Measurements from ENCODE around the gene NADSYN1. TPM values are rescaled to one million over a fixed set of nuclear protein-coding genes. Genes with fewer than 3 reads are reported as not detected.

NADSYN1 gene
- total RNA-seq, 4 donors from 2014 or later = 54.2 to 85.9 (median 70.0) TPM

DNA sequence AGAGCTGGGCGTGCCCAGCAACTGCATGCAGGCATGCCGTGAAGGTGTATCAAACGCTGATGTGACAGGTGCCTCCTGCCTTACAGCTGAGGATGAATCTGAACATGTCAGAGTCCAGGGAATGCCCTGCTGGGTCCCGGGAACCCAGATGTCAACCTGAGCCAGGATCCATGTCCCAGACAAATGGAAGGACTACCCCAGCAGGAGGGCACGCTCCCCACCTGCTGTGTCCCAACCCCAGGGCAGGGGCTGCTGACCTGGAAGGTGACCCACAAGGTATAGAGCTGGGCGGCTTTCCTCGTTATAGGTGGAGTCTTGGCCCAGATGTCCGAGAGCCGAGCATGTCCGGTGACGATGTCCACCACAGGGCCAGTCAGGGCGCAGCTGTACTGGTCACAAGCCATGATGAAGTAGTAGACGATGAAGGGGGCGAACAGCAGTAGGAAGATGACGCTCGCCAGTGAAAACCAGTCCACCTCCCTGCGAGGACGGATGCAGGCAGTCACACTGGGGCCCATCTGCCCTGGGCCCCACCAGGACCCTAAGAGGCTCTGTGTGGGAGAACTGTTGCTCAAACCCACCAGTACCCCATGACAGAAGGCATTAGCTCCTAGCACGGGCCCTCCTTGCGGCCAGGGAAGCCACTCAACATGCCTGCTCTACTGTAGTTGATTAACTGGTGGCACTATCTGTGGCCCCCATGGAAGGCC, 9.1 kb upstream of the NADSYN1 start:
- TF ChIP-seq, protein P1, sequence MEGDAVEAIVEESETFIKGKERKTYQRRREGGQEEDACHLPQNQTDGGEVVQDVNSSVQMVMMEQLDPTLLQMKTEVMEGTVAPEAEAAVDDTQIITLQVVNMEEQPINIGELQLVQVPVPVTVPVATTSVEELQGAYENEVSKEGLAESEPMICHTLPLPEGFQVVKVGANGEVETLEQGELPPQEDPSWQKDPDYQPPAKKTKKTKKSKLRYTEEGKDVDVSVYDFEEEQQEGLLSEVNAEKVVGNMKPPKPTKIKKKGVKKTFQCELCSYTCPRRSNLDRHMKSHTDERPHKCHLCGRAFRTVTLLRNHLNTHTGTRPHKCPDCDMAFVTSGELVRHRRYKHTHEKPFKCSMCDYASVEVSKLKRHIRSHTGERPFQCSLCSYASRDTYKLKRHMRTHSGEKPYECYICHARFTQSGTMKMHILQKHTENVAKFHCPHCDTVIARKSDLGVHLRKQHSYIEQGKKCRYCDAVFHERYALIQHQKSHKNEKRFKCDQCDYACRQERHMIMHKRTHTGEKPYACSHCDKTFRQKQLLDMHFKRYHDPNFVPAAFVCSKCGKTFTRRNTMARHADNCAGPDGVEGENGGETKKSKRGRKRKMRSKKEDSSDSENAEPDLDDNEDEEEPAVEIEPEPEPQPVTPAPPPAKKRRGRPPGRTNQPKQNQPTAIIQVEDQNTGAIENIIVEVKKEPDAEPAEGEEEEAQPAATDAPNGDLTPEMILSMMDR (IDR thresholded peaks at IDR 0.05) = no peak
- TF ChIP-seq POLR2A (IDR thresholded peaks at IDR 0.05) = no peak
- TF ChIP-seq EP300 (IDR thresholded peaks at IDR 0.05) = no peak
- no peak overlapping the region for H3K27ac ChIP-seq
- no peak overlapping the region for H3K4me3 ChIP-seq
- no peaks in the 10 kb centered on the region for H3K27me3 ChIP-seq
- H3K9me3 ChIP-seq = peaks cover 0 to 2% (median 0%) of the 10 kb centered on the region in 4 donors
- H3K36me3 ChIP-seq = peaks cover 0 to 74% (median 3%) of the 10 kb centered on the region in 3 donors
- peaks cover 0 to 18% (median 4%) of the 10 kb centered on the region in 4 donors for H3K4me1 ChIP-seq
- no peak for DNase-seq (ENCODE audit: low spot score in 2 of 2)
- 92 to 95% methylated on average over 17 to 20 of the region's 20 CpGs for WGBS, 2 donors

DNA sequence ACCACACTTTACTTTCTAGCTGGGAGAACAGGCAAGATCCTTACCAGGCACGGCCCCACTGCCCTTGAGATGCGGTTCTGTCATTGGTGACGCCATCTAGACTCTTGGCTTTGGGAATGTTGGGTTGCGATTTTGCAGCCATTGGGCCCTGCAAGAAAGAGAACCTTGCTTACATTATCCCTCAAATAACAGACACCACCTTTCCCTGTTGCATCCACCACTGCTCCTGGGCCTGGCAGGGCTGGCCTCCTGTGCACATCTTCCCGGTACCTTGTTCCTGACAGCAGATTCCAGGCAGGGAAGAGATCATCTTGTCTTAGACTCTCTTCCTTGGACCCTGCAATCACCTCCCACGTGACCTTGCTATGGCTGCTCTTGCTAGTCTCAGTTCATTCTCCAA, 8.2 kb upstream of the NADSYN1 start:
- 95 to 98% methylated on average over 6 of the region's 6 CpGs for WGBS, 2 donors
- DNase-seq (ENCODE audit: low spot score in 2 of 2) = no peak
- Histone ChIP-seq H3K36me3 (peaks cover 0 to 65% (median 3%) of the 10 kb centered on the region in 3 donors), H3K9me3 (peaks cover 0 to 2% (median 0%) of the 10 kb centered on the region in 4 donors), H3K27ac (no peak overlapping the region), H3K4me1 (peaks cover 0 to 27% (median 6%) of the 10 kb centered on the region in 4 donors), H3K27me3 (no peaks in the 10 kb centered on the region), H3K4me3 (no peak overlapping the region)
- TF ChIP-seq EP300 (IDR thresholded peaks at IDR 0.05) (no peak), POLR2A (IDR thresholded peaks at IDR 0.05) (no peak)
- TF ChIP-seq, protein P1 (IDR thresholded peaks at IDR 0.05) = no peak

DNA sequence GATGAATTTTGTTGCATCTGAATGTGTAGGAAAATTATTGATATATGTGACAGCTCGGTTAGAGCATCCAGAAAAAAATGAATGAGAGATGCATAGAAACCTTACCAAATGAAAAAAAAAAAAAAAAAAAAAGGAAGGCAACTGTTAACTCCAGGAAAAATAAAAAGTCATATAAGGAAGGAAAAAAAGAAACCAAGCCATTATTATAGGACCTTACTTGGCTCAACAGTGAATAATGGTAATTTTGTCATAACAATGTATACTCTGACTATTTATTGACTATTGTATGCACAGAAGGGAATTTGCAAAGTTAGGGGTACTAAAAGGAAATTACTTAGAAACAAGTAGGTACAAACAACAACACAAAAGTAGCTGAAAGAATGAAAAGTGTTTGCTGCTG, 6.9 kb upstream of the NADSYN1 start:
- WGBS, 2 donors = 80 to 91% methylated on average over 1 of the region's 1 CpG
- DNase-seq (ENCODE audit: low spot score in 2 of 2) = no peak
- Histone ChIP-seq H3K4me1 (peaks cover 0 to 36% (median 6%) of the 10 kb centered on the region in 4 donors), H3K27me3 (no peaks in the 10 kb centered on the region), H3K36me3 (peaks cover 0 to 52% (median 3%) of the 10 kb centered on the region in 3 donors), H3K9me3 (peaks cover 0 to 2% (median 0%) of the 10 kb centered on the region in 4 donors), H3K4me3 (no peak overlapping the region), H3K27ac (no peak overlapping the region)
- TF ChIP-seq POLR2A (IDR thresholded peaks at IDR 0.05) (no peak), EP300 (IDR thresholded peaks at IDR 0.05) (no peak)
- TF ChIP-seq, protein P1 (IDR thresholded peaks at IDR 0.05) = no peak

DNA sequence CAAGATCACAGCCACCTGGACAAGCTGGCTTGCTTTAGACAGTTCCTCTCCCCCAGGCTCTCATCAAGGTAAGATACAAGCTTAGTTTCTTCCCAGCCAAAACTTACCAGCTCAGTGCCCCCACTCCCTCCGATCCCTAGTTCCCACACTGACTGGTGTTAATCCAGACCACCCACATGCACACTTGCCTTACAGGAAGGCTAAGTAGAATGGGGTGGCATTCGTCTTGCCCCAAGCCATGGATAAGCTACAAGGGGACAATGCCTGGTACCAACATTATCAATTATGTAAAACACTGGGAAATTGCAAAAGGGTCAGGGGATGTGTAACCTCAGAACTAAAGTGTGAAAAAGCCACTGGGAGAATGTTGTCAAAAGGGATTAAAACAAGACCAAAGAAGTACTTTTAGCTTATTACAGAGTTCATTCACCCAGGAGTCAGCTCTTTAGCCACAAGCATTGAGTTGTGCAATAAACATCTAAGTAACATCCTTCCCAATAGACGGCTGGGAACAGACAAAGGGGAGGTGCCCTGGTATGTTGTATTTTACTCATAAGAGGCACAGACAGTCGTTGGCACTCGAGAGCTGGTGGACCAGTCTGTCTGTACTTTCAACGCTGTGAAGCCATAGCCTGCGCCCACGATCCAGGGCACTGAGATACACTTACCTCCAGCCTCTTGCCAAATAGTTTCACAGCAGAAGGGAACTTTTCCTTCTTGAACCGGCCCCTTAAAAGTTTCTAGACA, 5.9 kb upstream of the NADSYN1 start:
- peak in 1 of 2 donors; percentile 64 for TF ChIP-seq EP300 (IDR thresholded peaks at IDR 0.05)
- TF ChIP-seq, protein P1 (IDR thresholded peaks at IDR 0.05) = no peak
- peak overlapping the region in 3 of 4 donors; percentile 45 to 84 (median 73) for H3K4me3 ChIP-seq
- peak overlapping the region; percentile 65 to 94 (median 82) for H3K27ac ChIP-seq
- peak in 1 of 2 donors; percentile 62 for DNase-seq (ENCODE audit: low spot score in 2 of 2)
- WGBS, 2 donors = 48 to 51% methylated on average over 9 of the region's 9 CpGs
- no peaks in the 10 kb centered on the region for H3K27me3 ChIP-seq
- peaks cover 0 to 2% (median 0%) of the 10 kb centered on the region in 4 donors for H3K9me3 ChIP-seq
- peaks cover 0 to 42% (median 3%) of the 10 kb centered on the region in 3 donors for H3K36me3 ChIP-seq
- peaks cover 0 to 43% (median 11%) of the 10 kb centered on the region in 4 donors for H3K4me1 ChIP-seq

All from tibial nerve (tissue), 4 donors.